Bone marrow (tissue), 2 donors: ENCODE data around the gene ZNF433.
"Not testable (repeated sequence)": the region's sequence is repeated elsewhere in the genome, so short reads cannot be mapped to it uniquely, and the experiment has no call there.

Experiments
- DNase-seq, 2 donors: peaks; one replicate each; lab custom pipeline; 2025; lab: John Stamatoyannopoulos, UW

The ZNF433 gene

DNA sequence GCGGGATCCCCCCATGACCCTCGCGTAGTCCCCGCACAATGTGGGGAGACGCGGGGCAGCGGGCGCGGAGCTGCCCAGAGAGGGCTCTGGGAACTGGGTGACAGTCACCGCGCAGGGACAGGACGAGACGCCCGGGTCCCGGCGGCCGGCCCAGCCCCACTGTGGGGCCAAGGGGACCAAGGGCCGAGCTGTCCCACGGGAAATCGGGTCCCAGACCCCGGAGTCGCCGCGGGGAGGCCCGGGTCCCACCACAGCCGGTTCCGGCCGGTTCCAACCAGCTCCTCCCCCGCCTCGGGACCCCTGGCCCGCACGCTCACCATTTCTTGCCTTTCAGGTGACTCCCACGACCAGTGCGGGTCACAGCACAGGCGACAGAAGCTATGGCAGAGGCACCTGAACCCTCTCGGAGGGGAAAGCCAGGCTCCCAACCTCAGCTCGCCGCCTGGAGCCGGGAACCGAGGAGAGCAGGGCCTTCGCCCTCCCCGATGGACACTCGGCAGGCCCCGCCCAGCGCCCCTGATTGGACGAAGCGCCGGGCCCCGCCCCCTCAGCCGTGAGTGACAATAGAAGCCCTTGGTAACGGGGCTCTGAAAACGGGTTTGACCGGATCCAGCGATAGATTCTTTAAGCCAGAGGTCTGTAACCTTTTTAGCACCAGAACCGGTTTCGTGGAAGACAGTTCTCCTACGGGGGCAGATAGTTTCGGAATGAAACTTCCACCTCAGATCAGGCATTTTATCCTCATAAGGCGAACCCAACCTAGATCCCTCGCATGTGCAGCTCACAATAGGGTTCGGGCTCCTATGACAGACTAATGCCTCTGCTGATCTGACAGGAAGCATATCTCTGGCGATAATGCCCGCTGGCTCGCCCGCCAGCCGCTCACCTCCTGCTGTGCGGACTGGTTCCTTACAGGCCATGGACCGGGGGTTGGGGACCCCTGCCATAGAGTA lies at the start of gene ZNF433:
TSS of gene ZNF433 (minus strand) at position 460 of the 953 bp plus-strand sequence. CDS start at position 320, 140 bp downstream.
- DNase-seq = peak; percentile 52 to 66

DNA sequence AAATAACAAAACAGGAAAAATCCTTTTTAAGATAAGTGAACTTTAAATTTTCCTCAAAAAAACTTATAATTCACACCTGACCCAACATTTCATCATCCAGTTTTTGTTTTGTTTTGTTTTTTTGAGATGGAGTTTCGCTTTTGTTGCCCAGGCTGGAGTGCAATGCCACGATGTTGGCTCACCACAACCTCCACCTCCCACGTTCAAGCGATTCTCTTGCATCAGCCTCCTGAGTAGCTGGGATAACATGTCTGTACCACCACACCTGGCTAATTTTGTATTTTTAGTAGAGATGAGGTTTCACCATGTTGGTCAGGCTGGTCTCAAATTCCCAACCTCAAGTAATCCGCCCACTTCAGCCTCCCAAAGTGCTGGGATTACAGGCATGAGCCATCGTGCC lies 47.9 kb upstream of the ZNF433 start:
- DNase-seq = not testable (repeated sequence)

DNA sequence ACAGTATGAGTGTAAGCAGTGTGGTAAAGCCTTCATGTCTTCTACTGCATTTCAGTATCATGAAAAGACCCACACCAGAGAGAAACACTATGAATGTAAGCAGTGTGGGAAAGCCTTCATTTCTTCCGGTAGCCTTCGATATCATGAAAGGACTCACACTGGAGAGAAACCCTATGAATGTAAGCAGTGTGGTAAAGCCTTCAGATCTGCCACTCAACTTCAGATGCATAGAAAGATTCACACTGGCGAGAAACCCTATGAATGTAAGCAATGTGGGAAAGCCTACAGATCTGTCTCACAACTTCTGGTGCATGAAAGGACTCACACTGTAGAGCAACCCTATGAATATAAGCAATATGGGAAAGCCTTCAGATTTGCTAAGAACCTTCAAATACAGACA lies 41.9 kb upstream of the ZNF433 start:
- DNase-seq = no peak

GRCh38 chr19:12076331-12076730 lies 40.9 kb upstream of the ZNF433 start:
- not testable (repeated sequence) for DNase-seq

DNA sequence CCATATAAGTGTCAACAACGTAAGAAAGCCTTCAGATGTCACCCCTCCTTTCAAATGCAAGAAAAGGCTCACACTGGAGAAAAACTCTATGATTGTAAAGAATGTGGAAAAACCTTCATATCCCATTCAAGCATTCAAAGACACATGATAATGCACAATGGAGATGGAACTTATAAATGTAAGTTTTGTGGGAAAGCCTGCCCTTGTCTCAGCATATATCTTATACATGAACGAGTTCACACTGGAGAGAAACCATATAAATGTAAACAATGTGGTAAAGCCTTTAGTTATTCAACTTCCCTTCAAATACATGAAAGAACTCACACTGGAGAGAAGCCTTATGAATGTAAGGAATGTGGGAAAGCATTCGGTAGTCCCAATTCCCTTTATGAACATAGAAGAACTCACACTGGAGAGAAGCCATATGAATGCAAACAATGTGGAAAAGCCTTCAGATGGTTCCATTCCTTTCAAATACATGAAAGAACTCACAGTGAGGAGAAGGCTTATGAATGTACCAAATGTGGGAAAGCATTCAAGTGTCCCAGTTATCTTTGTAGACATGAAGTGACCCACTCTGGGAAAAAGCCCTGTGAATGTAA lies 40.2 kb upstream of the ZNF433 start:
- DNase-seq = no peak

DNA sequence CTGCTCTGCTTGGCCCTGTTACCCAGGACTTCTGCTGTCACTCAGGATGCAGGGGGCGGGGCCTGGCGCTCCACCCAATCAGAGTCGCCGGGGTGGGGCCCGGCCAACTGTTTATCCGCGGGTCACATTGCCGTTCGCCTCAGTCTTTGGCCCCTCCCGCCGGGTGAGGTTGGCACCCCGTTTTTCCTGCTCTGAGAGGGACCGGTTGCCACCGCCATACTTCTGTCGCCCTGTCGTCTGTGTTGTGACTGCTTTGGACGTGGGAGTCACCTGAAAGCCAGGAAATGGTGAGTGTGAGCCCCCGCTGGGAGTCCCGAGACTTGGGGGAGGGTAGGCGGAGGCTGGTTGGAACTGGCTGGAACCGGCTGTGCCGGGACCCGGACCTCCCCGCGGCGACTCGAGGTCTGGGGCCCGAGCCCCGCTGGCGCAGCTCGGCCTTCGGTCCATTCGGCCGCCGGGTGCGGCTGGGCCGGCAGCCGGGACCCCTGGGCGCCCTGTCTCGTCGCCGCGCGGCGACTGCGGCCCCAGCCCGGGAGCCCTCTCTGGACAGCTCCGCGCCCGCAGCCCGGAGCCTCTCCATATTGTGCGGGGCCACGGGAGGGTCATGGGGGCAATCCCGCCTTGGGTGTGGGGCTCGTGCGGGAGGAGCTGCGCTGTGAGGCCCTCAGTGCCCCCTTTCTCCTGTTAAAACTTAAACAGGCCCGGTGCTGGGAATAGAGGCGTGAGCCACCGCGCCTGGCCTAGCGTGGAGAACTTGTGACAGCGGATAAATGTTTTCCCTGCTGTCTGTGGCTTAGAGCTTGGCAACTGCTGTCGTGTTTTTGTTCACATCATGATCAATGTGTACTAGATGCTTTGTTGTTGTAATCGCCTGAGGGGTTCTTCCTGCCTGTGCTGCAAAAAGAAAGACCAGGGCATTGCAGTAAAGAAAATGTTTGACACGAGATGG lies 29.4 kb upstream of the ZNF433 start, which contains the start of gene ZNF844:
TSS of gene ZNF844 (plus strand) at position 142 of the 949 bp plus-strand sequence. CDS start at position 285, 143 bp downstream.
- DNase-seq = peak; percentile 70 to 82

DNA sequence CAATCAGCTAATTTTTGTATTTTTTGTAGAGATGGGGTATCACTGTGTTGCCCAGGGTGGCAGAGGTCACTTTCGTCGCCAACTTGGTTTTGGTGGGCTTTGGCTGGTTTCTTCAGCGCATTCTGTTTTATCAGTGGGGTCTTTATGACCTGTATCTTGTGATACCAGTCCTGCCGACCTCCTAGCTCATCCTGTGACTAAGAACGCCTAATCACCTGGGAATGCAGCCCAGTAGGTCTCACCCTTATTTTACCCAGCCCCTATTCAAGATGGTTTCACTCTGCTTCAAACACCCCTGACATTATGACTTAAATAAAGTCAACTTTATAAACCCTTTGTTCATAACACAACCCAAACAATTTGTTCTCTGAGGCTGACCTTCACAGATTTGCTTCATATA lies 20.3 kb upstream of the ZNF433 start:
- DNase-seq = no peak

- peak; percentile 22 to 78 for DNase-seq
These were observed 17.2 kb upstream of the ZNF433 start, which contains the start of gene ZNF878 for GRCh38 chr19:12052497-12053169. TSS of gene ZNF878 (minus strand) at chr19:12052961. CDS start at chr19:12052801, 160 bp downstream.

GRCh38 chr19:12052091-12052496 lies 16.6 kb upstream of the ZNF433 start:
- no peak for DNase-seq

DNA sequence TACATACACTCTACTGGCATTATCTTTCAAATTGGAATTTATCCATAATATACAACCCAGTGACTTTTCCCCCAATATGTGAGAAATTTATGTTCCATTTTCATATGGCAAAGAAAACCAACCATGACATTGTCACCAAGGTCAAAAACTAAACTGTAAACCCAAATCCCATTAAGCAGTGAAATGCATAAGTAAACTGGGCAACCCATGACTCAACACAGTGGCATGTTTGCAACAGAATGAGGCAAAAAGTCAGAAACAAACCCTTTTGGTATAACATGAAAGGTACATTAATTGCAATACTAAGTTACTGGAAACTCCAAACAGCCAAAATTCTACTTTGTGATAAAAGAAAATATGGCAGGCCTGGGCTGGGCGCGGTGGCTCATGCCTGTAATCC lies 12.4 kb upstream of the ZNF433 start:
- no peak for DNase-seq

GRCh38 chr19:12043752-12044422 lies 8.4 kb upstream of the ZNF433 start:
- DNase-seq = no peak

GRCh38 chr19:12042893-12043292 lies 7.4 kb upstream of the ZNF433 start:
- DNase-seq = no peak

GRCh38 chr19:12034620-12035019 lies 859 bp downstream of the ZNF433 start:
- no peak for DNase-seq

GRCh38 chr19:12034198-12034597 lies 1.3 kb downstream of the ZNF433 start:
- no peak for DNase-seq

- no peak for DNase-seq
These were observed 19.7 kb downstream of the ZNF433 start for GRCh38 chr19:12015753-12016116.

DNA sequence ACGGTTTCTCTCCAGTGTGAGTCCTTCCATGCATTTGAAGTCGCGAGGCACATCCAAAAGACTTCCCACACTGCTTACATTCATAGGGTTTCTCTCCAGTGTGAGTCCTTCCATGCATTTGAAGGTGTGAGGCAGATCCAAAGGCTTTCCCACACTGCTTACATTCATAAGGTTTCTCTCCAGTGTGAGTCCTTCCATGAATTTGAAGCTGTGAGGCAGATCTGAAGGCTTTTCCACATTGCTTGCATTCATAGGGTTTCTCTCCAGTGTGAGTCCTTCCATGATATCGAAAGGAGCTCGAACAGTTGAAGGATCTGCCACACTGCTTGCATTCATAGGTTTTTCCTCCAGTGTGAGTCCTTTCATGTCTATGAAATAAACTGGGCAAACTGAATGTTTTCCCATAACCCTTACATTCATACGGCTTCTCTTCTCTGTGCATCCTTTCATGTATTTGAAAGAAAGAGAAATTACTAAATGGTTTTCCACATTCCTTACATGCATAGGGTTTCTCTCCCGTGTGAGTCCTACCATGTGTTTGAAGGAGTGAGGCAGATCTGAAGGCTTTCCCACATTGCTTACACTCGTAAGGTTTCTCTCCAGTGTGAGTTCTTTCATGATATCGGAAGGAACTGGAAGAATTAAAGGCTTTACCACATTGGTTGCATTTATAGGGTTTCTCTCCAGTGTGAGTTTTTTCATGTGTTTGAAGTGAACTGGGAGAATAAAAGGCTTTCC lies 20.3 kb downstream of the ZNF433 start:
- DNase-seq = no peak

DNA sequence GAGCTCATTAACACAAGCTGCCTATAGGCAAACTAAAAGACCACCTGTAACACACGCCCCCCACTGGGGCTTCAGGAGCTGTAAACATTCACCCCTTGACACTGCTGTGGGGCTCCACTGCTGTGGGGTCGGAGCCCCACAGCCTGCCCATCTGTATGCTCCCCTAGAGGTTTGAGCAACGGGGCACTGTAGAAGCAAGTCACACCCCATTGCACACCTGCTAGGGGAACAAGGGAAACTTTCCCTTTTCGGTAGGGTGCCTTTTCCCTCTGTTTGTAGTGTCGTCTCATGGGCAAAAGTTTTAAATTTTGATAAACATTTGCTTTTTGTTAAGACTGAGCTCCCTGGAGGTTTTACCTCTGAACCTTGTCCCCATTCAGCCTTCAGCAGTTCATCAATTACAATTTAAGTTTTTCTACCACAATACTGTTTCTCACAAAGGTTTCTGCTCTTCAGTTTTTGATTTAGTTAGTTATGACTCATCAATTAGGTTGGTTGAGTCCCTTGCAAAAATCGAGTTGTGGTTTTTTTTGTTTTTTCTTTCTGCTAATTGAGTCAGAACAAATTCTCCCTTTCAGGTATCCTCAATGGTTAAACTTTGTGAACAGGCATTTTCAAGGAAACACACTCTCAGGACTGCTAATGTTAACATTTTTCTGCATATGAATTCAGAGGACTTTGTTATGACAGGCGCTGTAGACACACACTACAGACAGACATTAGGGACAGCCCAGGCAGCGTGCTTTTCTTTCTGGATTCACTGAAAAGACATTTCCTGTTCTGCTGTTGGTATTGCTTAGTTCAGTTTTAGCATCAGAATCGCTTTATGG lies 35.1 kb downstream of the ZNF433 start:
- no peak for DNase-seq

DNA sequence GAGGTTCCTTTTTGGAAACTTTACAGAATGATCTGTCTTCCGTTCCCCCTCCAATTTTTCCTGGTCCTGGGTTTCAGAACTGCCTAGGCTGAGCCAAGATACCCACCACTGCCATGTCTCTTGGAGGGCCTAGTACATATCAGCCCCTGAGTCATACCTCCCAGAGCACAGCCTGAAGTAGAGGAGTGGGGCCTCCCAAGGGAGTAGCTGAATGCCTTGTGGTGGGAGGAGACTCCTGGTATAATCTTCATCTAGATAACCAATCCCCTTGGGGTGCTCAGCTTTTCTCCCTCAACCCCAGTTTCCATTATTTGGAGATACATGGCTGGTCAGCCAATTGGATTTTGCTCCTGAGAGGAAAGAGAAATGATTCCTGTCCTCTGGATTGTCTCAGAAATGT lies 40.3 kb downstream of the ZNF433 start:
- DNase-seq = no peak

DNA sequence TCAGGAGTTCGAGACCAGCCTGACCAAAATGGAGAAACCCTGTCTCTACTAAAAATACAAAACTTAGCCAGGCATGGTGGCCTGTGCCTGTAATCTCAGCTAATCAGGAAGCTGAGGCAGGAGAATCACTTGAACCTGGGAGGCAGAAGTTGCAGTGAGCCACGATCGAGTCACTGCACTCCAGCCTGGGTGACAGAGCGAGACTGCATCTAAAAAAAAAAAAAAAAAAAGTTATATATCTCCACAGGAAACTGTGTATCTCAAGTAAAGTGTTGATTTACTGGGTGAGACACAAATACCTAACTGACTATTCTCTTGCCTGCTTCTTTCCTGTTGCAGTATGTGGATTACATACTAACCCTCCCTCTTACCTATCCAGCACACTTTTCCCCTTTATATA lies 43.6 kb downstream of the ZNF433 start:
- not testable (repeated sequence) for DNase-seq
